Right atrium auricular region (tissue), 2 donors: ENCODE measurements around the gene TOPORS. TPM values are rescaled to one million over a fixed set of nuclear protein-coding genes. Genes with fewer than 3 reads are reported as not detected.

Experiments used
- DNase-seq: peaks from one replicate; pipeline ENCODE4 v3.0.0-alpha.2; 2019; ENCODE audit warnings: low spot score
- H3K27ac ChIP-seq, 2 donors: fragments of 200-600 bp; sonication (generic); 1 replicate in 1 of 2; 2 replicates in 1 of 2; pipeline ENCODE4 v1.5.1; 2016 to 2019
- H3K27me3 ChIP-seq, 2 donors: fragments of 200-600 bp; sonication (generic); one replicate each; pipeline versions ENCODE4 v1.5.1 to v1.6.0; 2017 to 2019
- H3K36me3 ChIP-seq: fragments of 200-600 bp; sonication (generic); one replicate; pipeline ENCODE4 v1.5.1; 2016
- H3K4me1 ChIP-seq, 2 donors: fragments of 200-600 bp; sonication (generic); one replicate each; pipeline versions ENCODE4 v1.5.1 to v1.6.0; 2017 to 2019
- H3K4me3 ChIP-seq, 2 donors: fragments of 200-600 bp; sonication (generic); 1 replicate in 1 of 2; 2 replicates in 1 of 2; pipeline ENCODE4 v1.5.1; 2017 to 2019; ENCODE audit warnings: mild to moderate bottlenecking in 1 of 2, moderate library complexity in 1 of 2
- H3K9me3 ChIP-seq, 2 donors: fragments of 200-600 bp; sonication (generic); one replicate each; pipeline ENCODE4 v1.5.1; 2019
- total RNA-seq, 2 donors: library from RNA; depleted of rRNA; stranded (reverse); fragments of >200 nt; gene quantifications; one replicate each; pipeline ENCODE4 v1.1.0, GENCODE V29; 2016
- TF ChIP-seq, protein P1 (sequence below), 2 donors: fragments of 200-600 bp; sonication (generic); IDR thresholded peaks; one replicate each; pipeline ENCODE4 v1.5.1; 2019; ENCODE audit warnings: antibody characterized with exemption in 2 of 2

TOPORS gene
- total RNA-seq, 2 donors from 2014 or later: 9.4 to 11.0 TPM

DNA sequence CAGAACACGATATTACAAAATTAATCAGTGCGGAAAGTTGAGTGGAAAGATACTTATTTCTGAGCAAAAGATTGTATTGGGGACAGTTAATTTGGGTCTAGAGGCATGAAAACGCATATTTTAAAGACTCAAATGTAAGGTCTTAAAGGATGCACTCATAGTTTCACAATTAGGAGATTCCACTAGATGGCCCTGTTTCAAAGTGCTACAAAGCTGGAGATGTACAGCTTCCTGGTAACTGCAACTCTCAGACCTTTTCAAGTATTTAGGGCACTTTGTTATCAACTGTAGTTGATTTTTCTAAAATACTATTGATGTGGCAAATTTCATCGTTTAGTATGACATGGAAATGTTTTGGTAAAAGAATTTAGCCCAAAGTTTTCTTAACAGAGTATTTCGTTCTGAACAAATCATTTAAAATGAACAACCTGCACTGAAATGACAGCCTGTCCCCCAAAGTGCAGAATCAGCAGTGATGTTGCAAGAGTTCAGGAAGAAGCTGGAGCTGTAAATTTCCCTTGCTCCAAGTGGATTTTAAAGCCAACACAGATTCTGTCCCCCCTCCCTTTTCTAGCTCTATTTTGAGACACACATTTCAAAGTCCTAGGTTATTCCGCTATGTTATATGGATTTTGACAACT lies 36.8 kb upstream of the TOPORS start:
- H3K27ac ChIP-seq: no peak overlapping the region
- no peak for DNase-seq
- no peaks in the 10 kb centered on the region for H3K9me3 ChIP-seq
- H3K36me3 ChIP-seq: no peaks in the 10 kb centered on the region
- no peaks in the 10 kb centered on the region for H3K27me3 ChIP-seq
- TF ChIP-seq, protein P1, sequence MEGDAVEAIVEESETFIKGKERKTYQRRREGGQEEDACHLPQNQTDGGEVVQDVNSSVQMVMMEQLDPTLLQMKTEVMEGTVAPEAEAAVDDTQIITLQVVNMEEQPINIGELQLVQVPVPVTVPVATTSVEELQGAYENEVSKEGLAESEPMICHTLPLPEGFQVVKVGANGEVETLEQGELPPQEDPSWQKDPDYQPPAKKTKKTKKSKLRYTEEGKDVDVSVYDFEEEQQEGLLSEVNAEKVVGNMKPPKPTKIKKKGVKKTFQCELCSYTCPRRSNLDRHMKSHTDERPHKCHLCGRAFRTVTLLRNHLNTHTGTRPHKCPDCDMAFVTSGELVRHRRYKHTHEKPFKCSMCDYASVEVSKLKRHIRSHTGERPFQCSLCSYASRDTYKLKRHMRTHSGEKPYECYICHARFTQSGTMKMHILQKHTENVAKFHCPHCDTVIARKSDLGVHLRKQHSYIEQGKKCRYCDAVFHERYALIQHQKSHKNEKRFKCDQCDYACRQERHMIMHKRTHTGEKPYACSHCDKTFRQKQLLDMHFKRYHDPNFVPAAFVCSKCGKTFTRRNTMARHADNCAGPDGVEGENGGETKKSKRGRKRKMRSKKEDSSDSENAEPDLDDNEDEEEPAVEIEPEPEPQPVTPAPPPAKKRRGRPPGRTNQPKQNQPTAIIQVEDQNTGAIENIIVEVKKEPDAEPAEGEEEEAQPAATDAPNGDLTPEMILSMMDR (IDR thresholded peaks at IDR 0.05): peak in 1 of 2 donors; percentile 59
- no peaks in the 10 kb centered on the region for H3K4me1 ChIP-seq
- no peak overlapping the region for H3K4me3 ChIP-seq

DNA sequence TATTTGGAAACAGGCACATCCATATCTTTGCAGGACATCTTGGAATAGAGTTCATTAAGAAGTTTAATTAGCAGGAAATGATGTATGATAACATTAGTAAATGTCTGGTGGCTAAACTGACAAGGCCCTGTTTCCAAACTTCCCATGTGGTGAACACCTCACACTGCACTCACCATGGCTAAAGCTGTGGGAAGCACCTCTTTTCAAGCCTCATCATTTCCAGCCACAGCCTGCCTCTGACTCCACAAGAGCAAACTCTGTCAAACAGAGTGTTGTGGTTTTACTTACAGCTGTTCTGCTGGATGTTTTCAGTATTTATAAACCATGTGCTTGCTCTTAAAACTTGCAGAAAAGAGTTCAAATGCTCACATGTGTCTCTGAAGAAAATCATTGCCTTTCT lies 35.5 kb upstream of the TOPORS start:
- H3K9me3 ChIP-seq: no peaks in the 10 kb centered on the region
- TF ChIP-seq, protein P1 (IDR thresholded peaks at IDR 0.05): no peak

DNA sequence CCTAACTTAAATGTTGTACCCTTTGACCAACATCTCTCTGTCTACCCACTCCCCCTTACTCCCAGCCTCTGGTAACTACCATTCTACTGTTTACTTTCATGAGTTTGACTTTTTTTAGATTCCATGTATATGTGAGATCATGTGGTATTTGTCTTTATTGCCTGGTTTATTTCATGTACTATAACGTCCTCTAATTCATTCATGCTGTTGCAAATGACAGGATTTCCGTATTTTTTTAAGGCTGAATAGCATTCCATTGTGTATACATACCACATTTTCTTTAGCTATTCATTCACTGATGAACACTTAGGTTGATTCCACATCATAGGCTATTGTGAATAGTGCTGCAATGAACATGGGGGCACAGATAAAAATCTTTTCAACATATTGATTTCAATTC lies 32.4 kb upstream of the TOPORS start:
- Histone ChIP-seq H3K4me3 (no peak overlapping the region), H3K27ac (no peak overlapping the region), H3K9me3 (no peaks in the 10 kb centered on the region), H3K36me3 (no peaks in the 10 kb centered on the region), H3K27me3 (no peaks in the 10 kb centered on the region), H3K4me1 (no peaks in the 10 kb centered on the region)
- TF ChIP-seq, protein P1 (IDR thresholded peaks at IDR 0.05): no peak
- no peak for DNase-seq

More for the DNA sequence above, 35.5 kb upstream of the TOPORS start:
- DNase-seq: no peak
- no peaks in the 10 kb centered on the region for H3K4me1 ChIP-seq
- H3K36me3 ChIP-seq: no peaks in the 10 kb centered on the region
- H3K27me3 ChIP-seq: no peaks in the 10 kb centered on the region
- no peak overlapping the region for H3K4me3 ChIP-seq
- no peak overlapping the region for H3K27ac ChIP-seq

DNA sequence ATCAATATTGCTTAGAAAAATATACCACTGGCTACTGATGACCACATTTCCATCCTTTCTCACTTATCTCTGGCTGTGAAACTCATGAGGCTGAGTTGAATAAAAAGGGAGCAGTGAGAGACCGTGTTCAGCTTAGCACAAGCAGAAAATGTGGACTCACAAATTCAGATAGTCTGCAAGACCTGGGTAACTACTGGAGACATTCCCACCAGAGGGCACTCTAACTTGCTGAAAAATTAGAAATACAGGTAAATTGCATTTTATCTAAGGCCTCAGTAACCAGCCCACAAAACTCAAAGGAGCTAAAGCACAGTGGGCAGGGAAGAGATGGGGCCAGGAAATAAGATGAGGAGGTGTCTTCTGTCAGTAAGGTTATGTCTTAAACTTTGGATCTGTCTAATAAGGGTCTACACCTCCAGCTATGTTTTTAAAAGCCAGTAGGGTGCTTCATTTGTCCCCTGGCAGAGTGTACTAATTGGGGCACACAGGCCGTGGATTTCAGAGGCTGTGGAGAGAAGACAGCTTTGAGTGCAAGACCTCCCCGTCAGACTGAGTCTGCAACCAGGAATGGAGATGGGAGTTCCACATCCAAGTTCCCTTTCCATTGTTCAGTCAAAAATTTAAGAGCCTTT lies 29.2 kb upstream of the TOPORS start:
- Histone ChIP-seq H3K27ac (no peak overlapping the region), H3K4me1 (no peaks in the 10 kb centered on the region), H3K4me3 (no peak overlapping the region), H3K27me3 (no peaks in the 10 kb centered on the region), H3K36me3 (no peaks in the 10 kb centered on the region), H3K9me3 (no peaks in the 10 kb centered on the region)
- no peak for DNase-seq
- TF ChIP-seq, protein P1 (IDR thresholded peaks at IDR 0.05): peak in 1 of 2 donors; percentile 54

DNA sequence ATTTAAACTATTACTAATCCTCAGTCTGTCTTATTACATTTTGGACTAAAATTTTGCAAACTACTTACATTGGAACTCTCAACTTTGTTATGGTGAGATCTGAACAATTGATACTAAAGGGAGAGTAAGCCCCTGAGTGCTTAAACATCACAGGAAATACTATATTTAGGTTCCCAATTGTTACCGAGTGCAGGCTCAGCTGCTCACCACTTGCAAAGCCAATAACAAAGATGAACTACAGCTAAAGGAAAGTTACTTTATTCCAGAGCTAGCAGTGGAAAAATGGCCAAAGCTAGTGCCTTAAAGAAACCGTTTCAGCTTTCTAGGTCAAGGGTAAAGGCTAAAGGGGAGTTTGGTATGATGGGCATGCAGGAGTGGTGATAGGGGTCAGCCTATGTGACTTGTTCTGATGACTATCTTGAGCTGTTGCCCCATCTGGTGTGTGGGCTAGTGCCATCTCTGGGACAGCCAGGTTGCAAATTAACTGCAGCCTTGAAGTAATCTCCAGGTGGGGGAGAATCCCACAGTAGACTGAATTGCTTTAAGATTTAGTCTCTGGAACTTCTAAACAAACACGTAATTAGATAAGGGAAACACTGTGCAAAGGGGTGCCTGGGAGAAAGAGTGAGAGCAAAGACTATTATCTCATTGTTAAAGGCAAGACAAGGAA lies 28.4 kb upstream of the TOPORS start:
- TF ChIP-seq, protein P1 (IDR thresholded peaks at IDR 0.05): no peak
- H3K27ac ChIP-seq: no peak overlapping the region
- H3K27me3 ChIP-seq: no peaks in the 10 kb centered on the region

More for the DNA sequence above, 28.4 kb upstream of the TOPORS start:
- H3K9me3 ChIP-seq: no peaks in the 10 kb centered on the region
- no peaks in the 10 kb centered on the region for H3K36me3 ChIP-seq
- no peak overlapping the region for H3K4me3 ChIP-seq
- no peak for DNase-seq
- no peaks in the 10 kb centered on the region for H3K4me1 ChIP-seq
